Smooth muscle cell (in vitro differentiated cells): ENCODE results near the gene TAOK2. TPM values are rescaled to one million over a fixed set of nuclear protein-coding genes. Genes with fewer than 3 reads are reported as not detected.

Source experiments
- DNase-seq: peaks from one replicate; lab custom pipeline; 2025; ENCODE audit not compliant: unreplicated experiment; lab: John Stamatoyannopoulos, UW
- H2AFZ ChIP-seq: fragments of 200-600 bp; sonication (generic); 2 replicates; pipeline ENCODE4 v1.6.0; 2016; ENCODE audit warnings: antibody characterized with exemption, low read depth, mild to moderate bottlenecking
- H3F3A ChIP-seq: fragments of 200-600 bp; sonication (generic); 2 replicates; pipeline ENCODE4 v1.6.0; 2017; ENCODE audit warnings: antibody characterized with exemption, low read depth
- H3K27ac ChIP-seq: fragments of 200-600 bp; sonication (generic); 2 replicates; pipeline ENCODE4 v1.5.1; 2016; ENCODE audit warnings: low read depth, mild to moderate bottlenecking
- H3K27me3 ChIP-seq: fragments of 200-600 bp; sonication (generic); 2 replicates; pipeline ENCODE4 v1.6.1; 2016; ENCODE audit warnings: low read depth, mild to moderate bottlenecking
- H3K36me3 ChIP-seq: fragments of 200-600 bp; sonication (generic); 2 replicates; pipeline ENCODE4 v1.5.1; 2016; ENCODE audit warnings: low read depth
- H3K4me1 ChIP-seq: fragments of 200-600 bp; sonication (generic); 2 replicates; pipeline ENCODE4 v1.5.1; 2016; ENCODE audit warnings: low read depth
- H3K4me2 ChIP-seq: fragments of 200-600 bp; sonication (generic); 2 replicates; pipeline ENCODE4 v1.6.0; 2016; ENCODE audit warnings: mild to moderate bottlenecking
- H3K4me3 ChIP-seq: fragments of 200-600 bp; sonication (generic); 2 replicates; pipeline ENCODE4 v1.5.1; 2016; ENCODE audit warnings: mild to moderate bottlenecking
- H3K79me2 ChIP-seq: fragments of 200-600 bp; sonication (generic); 2 replicates; pipeline ENCODE4 v1.6.0; 2016; ENCODE audit warnings: low read depth, mild to moderate bottlenecking
- H3K9ac ChIP-seq: fragments of 200-600 bp; sonication (generic); 2 replicates; pipeline ENCODE4 v1.6.0; 2016; ENCODE audit warnings: low read depth
- H3K9me3 ChIP-seq: fragments of 200-600 bp; sonication (generic); replicated peaks from 2 replicates; pipeline ENCODE4 v1.5.1; 2016; ENCODE audit warnings: low read depth
- H4K20me1 ChIP-seq: fragments of 200-600 bp; sonication (generic); 2 replicates; pipeline ENCODE4 v1.6.0; 2016; ENCODE audit warnings: low read depth
- WGBS: methylation state at CpG from one replicate; pipeline ENCODE4 v1.1.7; 2016; ENCODE audit warnings: low lambda C conversion rate; 5-methylcytosine and 5-hydroxymethylcytosine counted together
- polyA plus RNA-seq: library from polyadenylated mRNA; unstranded; fragments of >200 nt; fragmentation: Nextera tagmentation; extraction: Ambion mirVana; gene quantifications from 2 replicates; pipeline ENCODE4 v1.2.1, GENCODE V29; 2016
- total RNA-seq: library from RNA; depleted of rRNA; stranded (reverse); fragments of >200 nt; gene quantifications from 2 replicates; pipeline ENCODE4 v1.2.3, GENCODE V29; 2014
- TF ChIP-seq, protein P1 (sequence below): fragments of 200-600 bp; sonication (generic); IDR thresholded peaks from 2 replicates; pipeline ENCODE4 v1.5.1; 2017; ENCODE audit warnings: borderline replicate concordance, mild to moderate bottlenecking, antibody characterized with exemption; ENCODE audit not compliant: insufficient read depth, poor library complexity, severe bottlenecking

TAOK2 gene
- total and polyA plus RNA-seq, 2 experiments from 2014 or later: 26.0 to 26.2 TPM

GRCh38 chr16:29978564-29979270 lies 5.0 kb downstream of the TAOK2 start:
- H3K9ac ChIP-seq: no peak overlapping the region
- H3K36me3 ChIP-seq: peaks cover 6% of the 10 kb centered on the region
- no peaks in the 10 kb centered on the region for H3K27me3 ChIP-seq
- H3K4me1 ChIP-seq: peaks cover 25% of the 10 kb centered on the region
- H3K27ac ChIP-seq: no peak overlapping the region
- H3K4me3 ChIP-seq: no peak overlapping the region
- 98% methylated on average over 9 of the region's 9 CpGs for WGBS
- no peak overlapping the region for H2AFZ ChIP-seq
- H3F3A ChIP-seq: no peaks in the 10 kb centered on the region
- H4K20me1 ChIP-seq: peaks cover 56% of the 10 kb centered on the region
- no peak overlapping the region for H3K4me2 ChIP-seq
- no peak for DNase-seq
- no peaks in the 10 kb centered on the region for H3K9me3 ChIP-seq
- peaks cover 42% of the 10 kb centered on the region for H3K79me2 ChIP-seq
- TF ChIP-seq, protein P1, sequence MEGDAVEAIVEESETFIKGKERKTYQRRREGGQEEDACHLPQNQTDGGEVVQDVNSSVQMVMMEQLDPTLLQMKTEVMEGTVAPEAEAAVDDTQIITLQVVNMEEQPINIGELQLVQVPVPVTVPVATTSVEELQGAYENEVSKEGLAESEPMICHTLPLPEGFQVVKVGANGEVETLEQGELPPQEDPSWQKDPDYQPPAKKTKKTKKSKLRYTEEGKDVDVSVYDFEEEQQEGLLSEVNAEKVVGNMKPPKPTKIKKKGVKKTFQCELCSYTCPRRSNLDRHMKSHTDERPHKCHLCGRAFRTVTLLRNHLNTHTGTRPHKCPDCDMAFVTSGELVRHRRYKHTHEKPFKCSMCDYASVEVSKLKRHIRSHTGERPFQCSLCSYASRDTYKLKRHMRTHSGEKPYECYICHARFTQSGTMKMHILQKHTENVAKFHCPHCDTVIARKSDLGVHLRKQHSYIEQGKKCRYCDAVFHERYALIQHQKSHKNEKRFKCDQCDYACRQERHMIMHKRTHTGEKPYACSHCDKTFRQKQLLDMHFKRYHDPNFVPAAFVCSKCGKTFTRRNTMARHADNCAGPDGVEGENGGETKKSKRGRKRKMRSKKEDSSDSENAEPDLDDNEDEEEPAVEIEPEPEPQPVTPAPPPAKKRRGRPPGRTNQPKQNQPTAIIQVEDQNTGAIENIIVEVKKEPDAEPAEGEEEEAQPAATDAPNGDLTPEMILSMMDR: no peak

- H3K27ac ChIP-seq: no peak overlapping the region
- no peak overlapping the region for H3K4me2 ChIP-seq
- no peak overlapping the region for H3K4me3 ChIP-seq
- no peak for DNase-seq
- H4K20me1 ChIP-seq: peaks cover 20% of the 10 kb centered on the region
- H3K9me3 ChIP-seq: no peaks in the 10 kb centered on the region
- WGBS: 95% methylated on average over 24 of the region's 24 CpGs
- H3K9ac ChIP-seq: no peak overlapping the region
- no peaks in the 10 kb centered on the region for H3K4me1 ChIP-seq
- peaks cover 2% of the 10 kb centered on the region for H3K79me2 ChIP-seq
- H2AFZ ChIP-seq: no peak overlapping the region
- H3K27me3 ChIP-seq: no peaks in the 10 kb centered on the region
- peaks cover 6% of the 10 kb centered on the region for H3K36me3 ChIP-seq
- H3F3A ChIP-seq: no peaks in the 10 kb centered on the region
- TF ChIP-seq, protein P1: no peak
Observed at GRCh38 chr16:29982560-29983419, 9.1 kb downstream of the TAOK2 start.

DNA sequence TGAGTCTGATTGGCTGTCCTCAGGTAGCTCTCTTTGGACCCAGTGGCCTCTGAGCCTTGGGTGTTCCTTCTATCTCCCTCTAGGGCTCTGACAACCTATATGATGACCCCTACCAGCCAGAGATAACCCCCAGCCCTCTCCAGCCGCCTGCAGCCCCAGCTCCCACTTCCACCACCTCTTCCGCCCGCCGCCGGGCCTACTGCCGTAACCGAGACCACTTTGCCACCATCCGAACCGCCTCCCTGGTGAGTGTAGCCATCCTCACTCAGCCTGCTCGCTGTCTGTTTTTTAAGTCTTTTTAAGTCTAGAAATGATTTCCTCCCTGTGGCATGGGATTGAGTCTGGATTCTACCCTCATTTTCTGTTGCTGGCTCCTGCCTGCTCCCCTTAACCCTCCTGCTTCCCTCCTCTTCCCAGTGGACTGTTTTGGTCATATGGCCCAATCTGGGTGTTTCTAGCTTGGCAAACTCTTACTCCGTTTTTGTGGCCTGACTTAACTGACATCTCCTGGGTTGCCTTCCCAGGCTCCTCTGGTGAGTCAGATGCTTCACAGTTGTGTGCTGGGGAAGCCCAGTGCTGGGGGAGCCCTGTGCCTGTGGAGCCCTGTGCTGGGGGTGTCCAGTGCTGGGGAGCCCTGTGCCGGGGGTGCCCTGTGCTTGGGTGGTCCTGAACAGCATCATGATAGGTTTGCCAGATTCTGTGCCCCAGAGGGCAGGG lies 9.9 kb downstream of the TAOK2 start:
- H3K27ac ChIP-seq: no peak overlapping the region
- H3K4me3 ChIP-seq: no peak overlapping the region
- no peaks in the 10 kb centered on the region for H3K9me3 ChIP-seq
- H3F3A ChIP-seq: no peaks in the 10 kb centered on the region
- H3K36me3 ChIP-seq: peaks cover 6% of the 10 kb centered on the region
- H3K9ac ChIP-seq: no peak overlapping the region
- TF ChIP-seq, protein P1: no peak
- H3K79me2 ChIP-seq: no peaks in the 10 kb centered on the region
- H2AFZ ChIP-seq: no peak overlapping the region
- H3K4me1 ChIP-seq: no peaks in the 10 kb centered on the region
- no peaks in the 10 kb centered on the region for H3K27me3 ChIP-seq
- DNase-seq: no peak
- H3K4me2 ChIP-seq: no peak overlapping the region
- H4K20me1 ChIP-seq: peaks cover 13% of the 10 kb centered on the region
- WGBS: 97% methylated on average over 12 of the region's 12 CpGs
